Stimulated activated CD8-positive, alpha-beta memory T cell treated with anti-CD3 and anti-CD28 coated beads, Interleukin-15, amount 100 ng/mL, for 4 hours (primary cell): ENCODE results near the gene C1orf74.
A peak's percentile ranks its signal among the peaks of the same experiment; 100 is the strongest.

ENCODE experiments used
- DNase-seq, 2 donors: peaks; one replicate each; pipeline ENCODE4 v3.0.0-alpha.2; 2020; ENCODE audit warnings: low read depth in 2 of 2

Gene C1orf74

DNA sequence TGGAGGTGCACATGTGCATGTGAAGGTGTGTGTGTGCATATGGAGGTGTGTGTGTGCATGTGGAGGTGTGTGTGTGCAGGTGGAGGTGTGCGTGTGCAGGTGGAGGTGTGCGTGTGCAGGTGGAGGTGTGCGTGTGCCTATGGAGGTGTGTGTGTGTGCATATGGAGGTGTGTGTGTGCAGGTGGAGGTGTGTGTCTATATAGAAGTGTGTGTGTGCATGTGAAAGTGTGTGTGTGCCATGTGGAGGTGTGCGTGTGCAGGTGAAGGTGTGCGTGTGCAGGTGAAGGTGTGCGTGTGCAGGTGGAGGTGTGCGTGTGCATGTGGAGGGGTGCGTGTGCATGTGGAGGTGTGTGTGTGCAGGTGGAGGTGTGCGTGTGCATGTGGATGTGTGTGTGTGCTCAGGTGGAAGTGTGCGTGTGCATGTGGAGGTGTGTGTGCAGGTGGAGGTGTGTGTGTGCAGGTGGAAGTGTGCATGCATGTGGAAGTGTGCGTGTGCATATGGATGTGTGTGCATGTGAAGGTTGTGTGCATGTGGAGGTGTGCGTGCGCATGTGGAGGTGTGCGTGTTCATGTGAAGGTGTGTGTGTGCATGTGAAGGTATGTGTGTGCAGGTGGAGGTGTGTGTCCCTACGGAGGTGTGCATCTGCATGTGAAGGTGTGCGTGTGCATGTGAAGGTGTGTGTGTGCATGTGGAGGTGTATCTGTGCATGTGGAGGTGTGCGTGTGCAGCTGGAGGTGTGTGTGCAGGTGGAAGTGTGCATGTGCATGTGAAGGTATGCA lies 13.5 kb downstream of the C1orf74 start:
- no peak for DNase-seq

DNA sequence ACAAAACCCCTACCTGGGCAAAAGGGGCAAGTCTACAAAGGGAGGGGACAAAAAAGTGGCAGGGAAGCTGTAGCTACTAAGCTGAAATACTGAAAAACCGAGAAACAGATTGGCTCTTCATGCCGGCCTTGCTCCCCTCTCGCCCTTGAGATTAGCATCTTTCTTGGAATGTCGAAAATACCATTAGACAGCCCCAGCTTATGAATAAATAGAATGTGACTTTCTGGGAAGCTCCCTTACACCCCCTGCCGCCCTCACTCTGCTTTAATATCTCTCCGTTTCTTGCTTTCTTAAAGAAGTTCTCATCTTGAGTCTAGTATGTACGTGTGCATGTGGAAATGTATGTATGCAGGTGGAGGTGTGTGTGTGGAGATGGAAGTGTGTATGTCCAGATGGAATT lies 14.4 kb downstream of the C1orf74 start:
- no peak for DNase-seq

DNA sequence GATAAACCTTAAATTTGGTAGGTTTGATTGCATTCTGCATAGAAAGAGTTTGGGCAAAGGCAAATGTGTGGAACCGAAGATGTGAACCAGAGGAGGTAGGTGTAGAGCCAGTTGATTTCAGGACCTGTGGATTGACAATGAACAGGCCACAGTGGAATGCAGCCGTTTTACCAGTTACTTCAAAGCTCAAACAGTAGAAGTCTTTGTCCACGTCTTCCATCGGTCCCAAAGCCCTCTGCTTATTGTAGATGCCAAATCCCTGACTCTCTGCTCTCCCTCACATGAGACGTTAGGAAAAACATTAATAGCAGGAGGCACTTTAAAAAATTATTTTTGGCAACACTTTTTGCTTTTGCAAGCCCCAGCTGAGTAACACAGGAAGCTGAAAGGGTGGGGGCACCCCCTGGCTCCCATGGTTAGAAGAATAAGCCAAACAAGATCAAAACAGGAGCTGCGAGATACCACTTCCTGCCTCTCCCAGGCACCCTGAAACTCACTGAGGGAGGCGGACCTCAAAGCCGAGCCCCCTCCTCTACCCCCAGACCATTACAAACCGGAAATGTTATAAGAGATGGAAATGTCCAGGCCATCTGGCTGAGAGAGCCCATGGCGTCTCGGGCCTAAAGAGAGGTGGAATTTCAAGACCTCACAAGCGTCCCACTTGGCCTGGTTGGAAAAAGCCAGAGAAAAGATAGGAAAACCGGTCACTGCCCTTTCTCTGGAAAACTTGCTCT lies 15.0 kb downstream of the C1orf74 start:
- DNase-seq = peak; percentile 51 to 66

- peak in 1 of 2 donors; percentile 71 for DNase-seq
Observed at GRCh38 chr1:209768354-209768774, 16.0 kb downstream of the C1orf74 start.

DNA sequence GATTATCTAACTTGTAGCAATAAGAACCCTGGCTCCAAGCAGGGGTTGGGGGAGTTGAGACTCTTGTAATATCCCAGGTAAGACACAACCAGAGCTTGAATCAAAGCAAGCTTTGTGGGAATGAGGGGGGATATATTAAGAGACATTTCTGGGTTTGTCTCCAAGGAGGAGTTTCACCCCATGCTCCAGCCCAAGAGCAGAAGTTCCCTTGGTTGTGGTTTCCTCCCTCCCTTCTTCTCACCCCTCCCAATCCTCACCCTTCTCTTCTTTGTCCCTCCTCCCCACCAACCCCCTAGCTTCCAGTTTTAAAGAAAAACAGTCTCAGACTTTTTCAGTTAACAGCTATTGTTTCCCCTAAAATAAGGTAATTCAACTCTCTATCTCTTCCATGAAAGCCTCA lies 16.7 kb downstream of the C1orf74 start:
- DNase-seq = no peak

GRCh38 chr1:209767096-209767495 lies 17.3 kb downstream of the C1orf74 start:
- DNase-seq = no peak

GRCh38 chr1:209766051-209766450 lies 18.3 kb downstream of the C1orf74 start:
- no peak for DNase-seq

DNA sequence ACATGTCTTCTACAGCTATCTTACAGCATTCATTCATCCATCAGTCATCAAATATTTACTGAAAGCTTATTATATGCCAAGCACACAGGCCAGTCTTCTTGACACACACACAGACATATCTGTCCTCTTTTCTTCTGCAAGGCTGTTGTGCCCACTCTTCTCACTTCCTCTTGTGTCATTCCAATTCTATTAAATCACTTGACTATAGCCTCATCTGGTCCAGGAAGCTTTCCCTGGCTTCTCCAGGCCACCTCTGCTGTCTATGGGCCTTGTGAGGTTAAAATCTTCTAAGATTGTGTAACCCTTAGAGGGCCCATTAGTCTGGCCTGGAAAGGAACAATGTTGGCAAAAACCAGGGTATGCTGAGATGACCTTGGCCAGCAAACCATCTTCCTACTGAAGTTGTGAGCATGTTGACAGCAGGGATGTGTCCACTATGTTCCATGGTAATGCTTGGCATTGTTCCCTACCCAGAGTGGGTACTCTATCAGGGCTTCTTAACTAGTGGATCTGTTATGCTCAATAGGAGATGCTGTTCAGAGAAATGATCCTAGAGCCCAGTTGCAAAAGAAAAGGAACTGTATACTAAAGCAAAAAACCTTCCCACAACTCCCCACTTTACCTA lies 23.2 kb downstream of the C1orf74 start:
- DNase-seq = no peak

GRCh38 chr1:209759829-209760359 lies 24.5 kb downstream of the C1orf74 start:
- DNase-seq = no peak

- DNase-seq = no peak
Observed at GRCh38 chr1:209758400-209758799, 26.0 kb downstream of the C1orf74 start.

DNA sequence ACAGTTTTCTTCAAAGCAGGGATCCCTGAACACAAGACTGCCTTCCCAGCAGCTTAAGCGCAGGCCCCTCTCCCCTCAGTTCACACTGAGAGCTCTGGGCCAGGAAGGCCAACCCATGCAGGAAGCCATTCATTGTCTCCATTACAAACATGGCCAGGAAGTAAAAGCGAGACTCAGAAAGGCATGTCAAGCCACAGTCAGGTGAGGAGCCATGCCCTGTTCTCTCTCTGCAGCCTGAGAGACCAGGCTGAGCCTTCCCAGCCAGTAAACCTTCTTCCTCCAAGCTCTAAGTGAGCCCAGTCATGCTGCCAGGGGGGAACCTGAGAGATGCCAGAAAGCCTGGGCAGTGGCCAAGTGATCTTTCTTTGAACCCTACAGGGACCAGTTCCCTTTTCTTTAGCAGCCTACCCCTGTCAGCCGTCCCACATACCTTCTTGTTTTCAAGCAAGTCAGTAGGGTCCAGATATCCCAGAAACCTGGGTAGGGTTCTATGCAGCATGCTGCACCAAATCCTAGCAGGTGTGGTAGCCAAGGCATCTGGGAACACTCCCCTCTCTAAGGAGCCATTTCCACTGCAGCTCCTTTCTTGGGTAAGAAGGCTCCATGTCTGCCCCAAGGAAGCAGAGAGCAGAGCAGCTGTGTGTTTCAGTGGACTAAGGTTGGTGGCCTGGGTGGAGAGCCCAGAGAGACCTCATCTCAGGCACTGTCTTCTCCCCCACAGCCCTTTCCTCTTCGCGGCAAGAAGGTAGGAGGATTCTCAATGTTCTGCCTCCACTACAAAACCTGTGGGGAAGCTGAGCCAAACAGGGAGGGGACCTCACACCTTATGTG lies 27.5 kb downstream of the C1orf74 start:
- DNase-seq = no peak

- peak in 1 of 2 donors; percentile 63 for DNase-seq
Observed at GRCh38 chr1:209755926-209756614, 28.3 kb downstream of the C1orf74 start, which contains the start of gene TRAF3IP3. Gene TRAF3IP3, plus strand, starts transcription at chr1:209756053. Its CDS starts 3,987 bp downstream, at chr1:209760040.

- no peak for DNase-seq
Observed at GRCh38 chr1:209755256-209755655, 29.1 kb downstream of the C1orf74 start.

GRCh38 chr1:209752890-209753289 lies 31.5 kb downstream of the C1orf74 start:
- no peak for DNase-seq

GRCh38 chr1:209751627-209752231 lies 32.6 kb downstream of the C1orf74 start:
- DNase-seq = no peak

DNA sequence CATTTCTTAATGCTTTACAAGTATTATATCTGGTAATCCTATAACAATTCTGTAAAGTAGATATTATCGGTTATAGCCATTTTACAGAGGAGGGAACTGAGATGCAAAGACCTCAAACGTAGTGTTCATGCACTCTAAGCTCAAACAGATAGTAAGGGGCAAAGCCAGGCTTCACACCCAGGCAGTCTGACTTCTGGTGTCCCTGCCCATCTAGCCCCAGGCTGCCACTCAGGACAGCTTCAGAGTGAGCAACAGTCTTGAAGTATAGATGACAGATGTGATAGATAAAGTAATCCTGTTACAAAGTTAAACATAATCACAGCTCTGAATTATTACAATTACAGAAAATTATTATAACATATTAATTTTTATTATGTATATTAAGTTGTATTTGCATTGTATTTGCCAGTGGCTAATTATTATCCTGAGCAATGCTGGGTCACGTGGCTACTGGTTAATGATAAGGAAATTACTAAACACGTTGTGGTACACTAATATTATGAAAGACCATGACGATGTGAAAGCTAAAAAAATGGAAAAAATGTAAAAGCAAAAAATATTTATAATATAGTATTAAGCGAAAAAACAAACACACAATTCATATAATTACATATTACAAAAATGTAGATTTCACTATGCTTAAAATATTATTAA lies 34.6 kb downstream of the C1orf74 start:
- DNase-seq = no peak

DNA sequence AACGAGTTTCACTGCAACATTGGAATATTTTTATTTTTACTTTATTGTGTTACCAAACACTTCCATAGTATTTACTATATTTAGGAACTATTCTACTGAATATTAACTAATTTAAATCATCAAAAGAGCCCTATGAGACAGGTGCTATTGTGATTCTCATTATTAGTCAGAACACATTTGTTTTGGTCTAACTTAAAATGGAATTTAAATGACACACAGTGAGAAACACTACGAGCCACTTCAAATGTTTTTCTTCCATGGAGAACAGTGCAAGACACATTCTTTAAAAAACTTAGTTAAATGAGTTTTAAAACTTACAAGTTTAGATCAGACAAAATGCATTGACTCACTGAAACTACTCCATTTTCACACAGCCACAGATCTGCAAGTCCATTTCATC lies 35.2 kb downstream of the C1orf74 start:
- DNase-seq = no peak

- no peak for DNase-seq
Observed at GRCh38 chr1:209748620-209749019, 35.7 kb downstream of the C1orf74 start.

GRCh38 chr1:209747580-209748262 lies 36.6 kb downstream of the C1orf74 start:
- peak; percentile 57 to 64 for DNase-seq
